ENCODE results near the gene AGBL3.
A peak's percentile ranks its signal among the peaks of the same experiment; 100 is the strongest.

The AGBL3 gene

GRCh38 chr7:135167365-135167917 lies 181.1 kb downstream of the AGBL3 start:
- DNase-seq: no peak
- Mint-ChIP-seq H3K27ac (no peak overlapping the region), H3K4me3 (peak overlapping the region; percentile 47), H3K36me3 (ENCODE audit: low read depth) (peaks cover 70% of the 10 kb centered on the region), H3K4me1 (peaks cover 46% of the 10 kb centered on the region), H3K27me3 (ENCODE audit: low read depth, poor library complexity) (peaks cover 4% of the 10 kb centered on the region), H3K9me3 (peaks cover 12% of the 10 kb centered on the region)
- TF ChIP-seq CTCF (IDR thresholded peaks at IDR 0.05): no peak

- H3K27ac Mint-ChIP-seq: no peak overlapping the region
- H3K4me1 Mint-ChIP-seq: peaks cover 50% of the 10 kb centered on the region
- H3K4me3 Mint-ChIP-seq: no peak overlapping the region
- TF ChIP-seq CTCF (IDR thresholded peaks at IDR 0.05): no peak
- peaks cover 4% of the 10 kb centered on the region for H3K27me3 Mint-ChIP-seq (ENCODE audit: low read depth, poor library complexity)
- H3K9me3 Mint-ChIP-seq: peaks cover 6% of the 10 kb centered on the region
- peaks cover 65% of the 10 kb centered on the region for H3K36me3 Mint-ChIP-seq (ENCODE audit: low read depth)
- DNase-seq: no peak
Observed at GRCh38 chr7:135168001-135168400, 181.7 kb downstream of the AGBL3 start.

- TF ChIP-seq CTCF (IDR thresholded peaks at IDR 0.05): no peak
- H3K4me1 Mint-ChIP-seq: peaks cover 50% of the 10 kb centered on the region
- peaks cover 60% of the 10 kb centered on the region for H3K36me3 Mint-ChIP-seq (ENCODE audit: low read depth)
- peaks cover 6% of the 10 kb centered on the region for H3K9me3 Mint-ChIP-seq
- H3K4me3 Mint-ChIP-seq: peak overlapping the region; percentile 92
- DNase-seq: no peak
- H3K27ac Mint-ChIP-seq: no peak overlapping the region
- peaks cover 4% of the 10 kb centered on the region for H3K27me3 Mint-ChIP-seq (ENCODE audit: low read depth, poor library complexity)
Observed at GRCh38 chr7:135168489-135169140, 182.3 kb downstream of the AGBL3 start.

- H3K4me3 Mint-ChIP-seq: peak overlapping the region; percentile 92
- H3K4me1 Mint-ChIP-seq: peaks cover 55% of the 10 kb centered on the region
- peak; percentile 8 for TF ChIP-seq CTCF (IDR thresholded peaks at IDR 0.05)
- peaks cover 7% of the 10 kb centered on the region for H3K27me3 Mint-ChIP-seq (ENCODE audit: low read depth, poor library complexity)
- peak; percentile 22 for DNase-seq
- no peaks in the 10 kb centered on the region for H3K9me3 Mint-ChIP-seq
- peaks cover 53% of the 10 kb centered on the region for H3K36me3 Mint-ChIP-seq (ENCODE audit: low read depth)
- peak overlapping the region; percentile 87 for H3K27ac Mint-ChIP-seq
Observed at GRCh38 chr7:135169141-135169963, 183.0 kb downstream of the AGBL3 start.

GRCh38 chr7:135169964-135170273 lies 183.6 kb downstream of the AGBL3 start:
- DNase-seq: no peak
- Mint-ChIP-seq H3K9me3 (no peaks in the 10 kb centered on the region), H3K27ac (no peak overlapping the region), H3K4me3 (peak overlapping the region; percentile 92), H3K4me1 (peaks cover 55% of the 10 kb centered on the region), H3K36me3 (ENCODE audit: low read depth) (peaks cover 47% of the 10 kb centered on the region), H3K27me3 (ENCODE audit: low read depth, poor library complexity) (peaks cover 7% of the 10 kb centered on the region)
- no peak for TF ChIP-seq CTCF (IDR thresholded peaks at IDR 0.05)

Data from nephron progenitor cell (in vitro differentiated cells).